Testis (tissue), 3 donors: ENCODE data around the gene PON2. TPM values are rescaled to one million over a fixed set of nuclear protein-coding genes. Genes with fewer than 3 reads are reported as not detected.

Experiments used
- DNase-seq: peaks from one replicate; pipeline ENCODE4 v3.0.0-alpha.2; 2019
- H3K27ac ChIP-seq, 2 donors: fragments of 200-600 bp; sonication (generic); one replicate each; pipeline ENCODE4 v1.5.1; 2019
- H3K27me3 ChIP-seq: fragments of 200-600 bp; sonication (generic); one replicate; pipeline ENCODE4 v1.5.1; 2019
- H3K36me3 ChIP-seq: fragments of 200-600 bp; sonication (generic); one replicate; pipeline ENCODE4 v1.5.1; 2017; ENCODE audit warnings: low read depth; ENCODE audit errors: missing control alignments
- H3K4me1 ChIP-seq: fragments of 200-600 bp; sonication (generic); one replicate; pipeline ENCODE4 v1.5.1; 2019
- H3K4me3 ChIP-seq, 2 donors: fragments of 200-600 bp; sonication (generic); one replicate each; pipeline ENCODE4 v1.5.1; 2017 to 2019
- H3K9me3 ChIP-seq: fragments of 200-600 bp; sonication (generic); one replicate; pipeline ENCODE4 v1.5.1; 2017
- CTCF ChIP-seq, 3 experiments: fragments of 450-650 bp in 2 of 3; fragments of 200-600 bp in 1 of 3; sonication (generic) in 1 of 3; IDR thresholded peaks; one replicate each; pipeline ENCODE4 v1.5.1; 2016 to 2019; ENCODE audit warnings: antibody characterized with exemption in 3 of 3, mild to moderate bottlenecking in 2 of 3, moderate library complexity in 1 of 3
- POLR2A ChIP-seq: fragments of 450-650 bp; IDR thresholded peaks from one replicate; pipeline ENCODE4 v1.6.1; 2017; ENCODE audit warnings: antibody characterized with exemption, mild to moderate bottlenecking, moderate library complexity
- WGBS, 2 donors: methylation state at CpG; one replicate each; pipeline ENCODE4 v1.1.5; 2018; 5-methylcytosine and 5-hydroxymethylcytosine counted together
- intact Hi-C: fragments of 100-400 bp; cut with DNase I; formaldehyde crosslinking; loops from one replicate; pipeline ENCODE4 v1.15.1; 2023; ENCODE audit warnings: low total_unique reads
- polyA plus RNA-seq: library from polyadenylated mRNA; stranded (reverse); fragments of 350-450 nt; fragmentation: Illumina TruSeq; extraction: RNeasy Lipid Tissue Mini Kit (QIAGEN cat#74804); gene quantifications from one replicate; pipeline ENCODE4 v1.2.3, GENCODE V29; 2014; ENCODE audit warnings: low read depth, low replicate concordance; ENCODE audit not compliant: insufficient read depth
- total RNA-seq, 2 donors: library from RNA; depleted of rRNA; stranded (reverse); fragments of >200 nt; gene quantifications; one replicate each; pipeline ENCODE4 v1.2.3, GENCODE V29; 2016

Gene PON2
- total and polyA plus RNA-seq, 3 donors from 2014 or later = 53.4 to 138 (median 108) TPM

DNA sequence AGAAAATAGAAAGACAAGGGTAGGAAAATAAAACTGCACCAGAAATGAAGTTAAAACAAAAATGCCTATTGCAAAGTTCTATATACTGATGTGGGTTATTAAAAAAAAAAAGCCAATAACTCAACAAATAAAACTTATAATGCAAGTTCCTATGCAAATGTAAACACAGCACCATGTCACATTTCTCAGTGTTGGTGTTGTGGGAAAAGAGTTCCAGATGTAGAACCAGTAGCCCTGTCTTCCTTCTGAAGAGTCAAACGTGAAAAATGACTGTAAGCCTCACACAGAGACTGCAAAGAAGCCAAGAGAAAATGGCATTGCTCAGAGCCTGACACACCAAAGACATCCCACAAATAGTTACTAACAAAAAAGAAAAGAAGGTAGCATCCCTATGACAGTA, 10.1 kb downstream of the PON2 start:
- intact Hi-C loops = no loop called here
- 57 to 64% methylated on average over 1 of the region's 1 CpG for WGBS, 2 donors
- no peaks in the 10 kb centered on the region for H3K9me3 ChIP-seq

GRCh38 chr7:95421847-95422444, 12.9 kb downstream of the PON2 start:
- TF ChIP-seq POLR2A = no peak
- no peak for TF ChIP-seq CTCF (IDR thresholded peaks at IDR 0.05)
- no peak overlapping the region for H3K27ac ChIP-seq
- no peaks in the 10 kb centered on the region for H3K27me3 ChIP-seq
- no peak for DNase-seq
- intact Hi-C loops = no loop called here
- no peaks in the 10 kb centered on the region for H3K9me3 ChIP-seq
- no peaks in the 10 kb centered on the region for H3K36me3 ChIP-seq
- H3K4me3 ChIP-seq = no peak overlapping the region
- H3K4me1 ChIP-seq = peaks cover 11% of the 10 kb centered on the region

More for the DNA sequence above, 10.1 kb downstream of the PON2 start:
- peaks cover 6% of the 10 kb centered on the region for H3K4me1 ChIP-seq
- TF ChIP-seq POLR2A = no peak
- TF ChIP-seq CTCF (IDR thresholded peaks at IDR 0.05) = no peak
- no peaks in the 10 kb centered on the region for H3K36me3 ChIP-seq
- no peaks in the 10 kb centered on the region for H3K27me3 ChIP-seq
- no peak overlapping the region for H3K27ac ChIP-seq
- no peak for DNase-seq
- H3K4me3 ChIP-seq = no peak overlapping the region

GRCh38 chr7:95421000-95421846, 13.6 kb downstream of the PON2 start:
- 78 to 88% methylated on average over 2 of the region's 2 CpGs for WGBS, 2 donors
- TF ChIP-seq POLR2A (no peak), CTCF (IDR thresholded peaks at IDR 0.05) (no peak)
- Histone ChIP-seq H3K27me3 (no peaks in the 10 kb centered on the region), H3K4me1 (peaks cover 11% of the 10 kb centered on the region), H3K4me3 (no peak overlapping the region), H3K36me3 (no peaks in the 10 kb centered on the region), H3K27ac (no peak overlapping the region), H3K9me3 (no peaks in the 10 kb centered on the region)
- intact Hi-C loops = no loop called here
- DNase-seq = no peak

GRCh38 chr7:95412075-95412474, 22.8 kb downstream of the PON2 start:
- Histone ChIP-seq H3K27ac (no peak overlapping the region), H3K4me3 (no peak overlapping the region), H3K27me3 (no peaks in the 10 kb centered on the region), H3K4me1 (no peaks in the 10 kb centered on the region), H3K36me3 (no peaks in the 10 kb centered on the region), H3K9me3 (no peaks in the 10 kb centered on the region)
- TF ChIP-seq CTCF (IDR thresholded peaks at IDR 0.05) = no peak
- TF ChIP-seq POLR2A = no peak
- intact Hi-C loops = no loop called here
- no peak for DNase-seq
- 84 to 87% methylated on average over 4 of the region's 4 CpGs for WGBS, 2 donors
